Lower leg skin (tissue), 3 donors: ENCODE data around the gene VDAC1.

Source experiments
- POLR2A ChIP-seq, 2 donors: fragments of 450-650 bp; IDR thresholded peaks; one replicate each; pipeline ENCODE4 v1.6.1; 2016 to 2017; ENCODE audit warnings: antibody characterized with exemption in 2 of 2, mild to moderate bottlenecking in 1 of 2, moderate library complexity in 1 of 2
- TF ChIP-seq, protein P1 (sequence below), 3 donors: fragments of 450-650 bp; IDR thresholded peaks; one replicate each; pipeline ENCODE4 v1.5.1; 2016; ENCODE audit warnings: antibody characterized with exemption in 3 of 3, mild to moderate bottlenecking in 3 of 3, moderate library complexity in 2 of 3

GRCh38 chr5:133934822-133935666, 69.7 kb downstream of the VDAC1 start:
- TF ChIP-seq, protein P1, sequence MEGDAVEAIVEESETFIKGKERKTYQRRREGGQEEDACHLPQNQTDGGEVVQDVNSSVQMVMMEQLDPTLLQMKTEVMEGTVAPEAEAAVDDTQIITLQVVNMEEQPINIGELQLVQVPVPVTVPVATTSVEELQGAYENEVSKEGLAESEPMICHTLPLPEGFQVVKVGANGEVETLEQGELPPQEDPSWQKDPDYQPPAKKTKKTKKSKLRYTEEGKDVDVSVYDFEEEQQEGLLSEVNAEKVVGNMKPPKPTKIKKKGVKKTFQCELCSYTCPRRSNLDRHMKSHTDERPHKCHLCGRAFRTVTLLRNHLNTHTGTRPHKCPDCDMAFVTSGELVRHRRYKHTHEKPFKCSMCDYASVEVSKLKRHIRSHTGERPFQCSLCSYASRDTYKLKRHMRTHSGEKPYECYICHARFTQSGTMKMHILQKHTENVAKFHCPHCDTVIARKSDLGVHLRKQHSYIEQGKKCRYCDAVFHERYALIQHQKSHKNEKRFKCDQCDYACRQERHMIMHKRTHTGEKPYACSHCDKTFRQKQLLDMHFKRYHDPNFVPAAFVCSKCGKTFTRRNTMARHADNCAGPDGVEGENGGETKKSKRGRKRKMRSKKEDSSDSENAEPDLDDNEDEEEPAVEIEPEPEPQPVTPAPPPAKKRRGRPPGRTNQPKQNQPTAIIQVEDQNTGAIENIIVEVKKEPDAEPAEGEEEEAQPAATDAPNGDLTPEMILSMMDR (IDR thresholded peaks at IDR 0.05) = no peak
- TF ChIP-seq POLR2A (IDR thresholded peaks at IDR 0.05) = no peak
